ENCODE measurements around the gene TDRD12. TPM values are rescaled to one million over a fixed set of nuclear protein-coding genes. Genes with fewer than 3 reads are reported as not detected.

Gene TDRD12
- polyA plus RNA-seq, 3 donors, result 0.05 TPM; not detected in 2

DNA sequence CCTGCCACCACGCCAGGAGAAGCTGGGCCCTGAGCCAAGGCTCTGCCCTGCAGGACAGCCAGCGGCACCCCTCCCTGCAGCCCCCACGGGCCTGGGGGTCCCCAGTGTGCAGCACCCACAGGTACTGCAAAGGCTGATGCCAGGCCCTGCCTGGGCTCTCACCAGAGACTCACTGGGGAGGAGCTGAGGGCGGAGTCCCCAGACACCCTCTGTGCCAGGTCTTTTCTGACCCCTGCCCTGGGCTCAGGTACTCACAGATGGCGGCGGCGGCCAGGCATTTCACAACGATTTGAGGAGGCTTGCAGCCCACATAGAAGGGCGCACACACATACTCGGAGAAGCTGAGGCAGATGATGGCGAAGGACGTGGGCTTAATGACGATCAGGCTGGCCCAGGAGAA lies 144.3 kb downstream of the TDRD12 start:
- H3K27ac ChIP-seq (ENCODE audit: low read depth in 1 of 2, low read length in 2 of 2), result no peak overlapping the region
- Mint-ChIP-seq H3K4me1 (no peaks in the 10 kb centered on the region), H3K27ac (no peak overlapping the region), H3K4me3 (no peak overlapping the region), H3K36me3 (no peaks in the 10 kb centered on the region), H3K27me3 (ENCODE audit: low read depth in 3 of 3) (peaks cover 0 to 2% (median 1%) of the 10 kb centered on the region in 3 donors), H3K9me3 (peaks cover 0 to 2% (median 0%) of the 10 kb centered on the region in 7 donors)
- intact Hi-C loops (cut with micrococcal nuclease), result no loop called here
- H3K9me3 ChIP-seq (replicated peaks in 1 of 2; ENCODE audit: control insufficient read depth in 1 of 2, insufficient read depth in 1 of 2, low read length in 2 of 2), result no peaks in the 10 kb centered on the region
- H2AFZ ChIP-seq (ENCODE audit: insufficient read depth, low read depth, low read length, poor library complexity, severe bottlenecking), result no peak overlapping the region
- no peak overlapping the region for H3K9ac ChIP-seq (ENCODE audit: insufficient read depth, low read length, poor library complexity, severe bottlenecking)
- H4K20me1 ChIP-seq (ENCODE audit: insufficient read depth, low read length), result no peaks in the 10 kb centered on the region
- H3K79me2 ChIP-seq (ENCODE audit: insufficient read depth, low read length), result no peaks in the 10 kb centered on the region
- no peak overlapping the region for H3K4me2 ChIP-seq (replicated peaks; ENCODE audit: extremely low read depth, low read length, poor library complexity, severe bottlenecking)
- 91% methylated on average over 12 of the region's 13 CpGs for WGBS (ENCODE audit: insufficient coverage)
- H3K4me3 ChIP-seq (replicated peaks in 1 of 3; ENCODE audit: low read depth in 2 of 3, low read length in 3 of 3), result no peak overlapping the region
- no peaks in the 10 kb centered on the region for H3K36me3 ChIP-seq (replicated peaks in 1 of 2; ENCODE audit: control insufficient read depth in 1 of 2, insufficient read depth in 2 of 2, low read length in 2 of 2)
- no peak for DNase-seq
- no peaks in the 10 kb centered on the region for H3K4me1 ChIP-seq (ENCODE audit: control insufficient read depth in 1 of 2, insufficient read depth in 2 of 2, low read length in 2 of 2)
- no peaks in the 10 kb centered on the region for H3K27me3 ChIP-seq (ENCODE audit: control insufficient read depth in 2 of 2, insufficient read depth in 2 of 2, low read length in 2 of 2)
- TF ChIP-seq, protein P1, sequence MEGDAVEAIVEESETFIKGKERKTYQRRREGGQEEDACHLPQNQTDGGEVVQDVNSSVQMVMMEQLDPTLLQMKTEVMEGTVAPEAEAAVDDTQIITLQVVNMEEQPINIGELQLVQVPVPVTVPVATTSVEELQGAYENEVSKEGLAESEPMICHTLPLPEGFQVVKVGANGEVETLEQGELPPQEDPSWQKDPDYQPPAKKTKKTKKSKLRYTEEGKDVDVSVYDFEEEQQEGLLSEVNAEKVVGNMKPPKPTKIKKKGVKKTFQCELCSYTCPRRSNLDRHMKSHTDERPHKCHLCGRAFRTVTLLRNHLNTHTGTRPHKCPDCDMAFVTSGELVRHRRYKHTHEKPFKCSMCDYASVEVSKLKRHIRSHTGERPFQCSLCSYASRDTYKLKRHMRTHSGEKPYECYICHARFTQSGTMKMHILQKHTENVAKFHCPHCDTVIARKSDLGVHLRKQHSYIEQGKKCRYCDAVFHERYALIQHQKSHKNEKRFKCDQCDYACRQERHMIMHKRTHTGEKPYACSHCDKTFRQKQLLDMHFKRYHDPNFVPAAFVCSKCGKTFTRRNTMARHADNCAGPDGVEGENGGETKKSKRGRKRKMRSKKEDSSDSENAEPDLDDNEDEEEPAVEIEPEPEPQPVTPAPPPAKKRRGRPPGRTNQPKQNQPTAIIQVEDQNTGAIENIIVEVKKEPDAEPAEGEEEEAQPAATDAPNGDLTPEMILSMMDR (IDR thresholded peaks at IDR 0.05), result no peak

DNA sequence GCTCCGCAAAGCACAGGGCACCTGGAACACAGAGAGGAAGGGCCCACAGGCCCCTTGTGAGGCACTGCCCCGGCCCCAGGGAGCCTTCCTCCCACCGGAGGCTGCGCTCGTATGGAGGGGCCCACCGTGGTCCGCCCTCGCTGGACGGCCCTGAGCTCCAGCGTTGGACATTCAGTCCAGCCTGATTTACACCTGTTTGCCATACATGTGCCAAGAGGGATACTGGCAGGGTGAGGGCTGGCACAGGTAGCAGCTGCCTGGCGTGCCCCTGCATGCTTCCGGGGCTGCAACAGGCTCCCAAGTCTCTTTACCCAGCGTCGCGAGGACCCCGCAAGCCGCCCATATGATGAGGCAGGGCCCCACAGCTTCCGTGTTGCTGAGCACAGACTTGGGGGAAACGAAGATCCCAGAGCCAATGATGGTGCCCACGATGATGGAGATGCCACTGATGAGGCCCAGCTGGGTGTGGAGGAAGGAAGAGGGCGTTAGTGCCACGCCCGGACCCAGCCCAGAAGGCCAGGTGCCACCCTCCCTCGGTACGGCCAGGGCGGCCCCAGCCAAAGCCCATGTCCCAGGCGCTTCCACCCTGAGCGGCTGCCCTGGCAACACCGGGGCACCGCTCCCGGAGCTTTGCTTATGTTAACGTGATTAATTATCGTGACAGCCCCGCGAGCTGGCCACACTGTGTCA lies 144.9 kb downstream of the TDRD12 start:
- Histone ChIP-seq H3K79me2 (ENCODE audit: insufficient read depth, low read length) (no peaks in the 10 kb centered on the region), H3K9ac (ENCODE audit: insufficient read depth, low read length, poor library complexity, severe bottlenecking) (no peak overlapping the region), H3K4me2 (replicated peaks; ENCODE audit: extremely low read depth, low read length, poor library complexity, severe bottlenecking) (no peak overlapping the region), H4K20me1 (ENCODE audit: insufficient read depth, low read length) (no peaks in the 10 kb centered on the region), H2AFZ (ENCODE audit: insufficient read depth, low read depth, low read length, poor library complexity, severe bottlenecking) (no peak overlapping the region), H3K36me3 (replicated peaks in 1 of 2; ENCODE audit: control insufficient read depth in 1 of 2, insufficient read depth in 2 of 2, low read length in 2 of 2) (no peaks in the 10 kb centered on the region), H3K27me3 (ENCODE audit: control insufficient read depth in 2 of 2, insufficient read depth in 2 of 2, low read length in 2 of 2) (no peaks in the 10 kb centered on the region), H3K4me1 (ENCODE audit: control insufficient read depth in 1 of 2, insufficient read depth in 2 of 2, low read length in 2 of 2) (no peaks in the 10 kb centered on the region), H3K27ac (ENCODE audit: low read depth in 1 of 2, low read length in 2 of 2) (no peak overlapping the region), H3K9me3 (replicated peaks in 1 of 2; ENCODE audit: control insufficient read depth in 1 of 2, insufficient read depth in 1 of 2, low read length in 2 of 2) (no peaks in the 10 kb centered on the region), H3K4me3 (replicated peaks in 1 of 3; ENCODE audit: low read depth in 2 of 3, low read length in 3 of 3) (no peak overlapping the region)
- Mint-ChIP-seq H3K4me1 (no peaks in the 10 kb centered on the region), H3K27me3 (ENCODE audit: low read depth in 3 of 3) (peaks cover 0 to 2% (median 1%) of the 10 kb centered on the region in 3 donors), H3K27ac (no peak overlapping the region), H3K4me3 (no peak overlapping the region), H3K9me3 (peaks cover 0 to 2% (median 0%) of the 10 kb centered on the region in 7 donors), H3K36me3 (no peaks in the 10 kb centered on the region)
- TF ChIP-seq, protein P1 (IDR thresholded peaks at IDR 0.05), result no peak
- DNase-seq, result no peak
- 94% methylated on average over 27 of the region's 35 CpGs for WGBS (ENCODE audit: insufficient coverage)
- intact Hi-C loops (cut with micrococcal nuclease), result no loop called here
